Activated CD4-positive, alpha-beta T cell treated with anti-CD3 and anti-CD28 coated beads for 36 hours (primary cell): ENCODE results near the gene FKTN. TPM values are rescaled to one million over a fixed set of nuclear protein-coding genes. Genes with fewer than 3 reads are reported as not detected.
A peak's percentile ranks its signal among the peaks of the same experiment; 100 is the strongest.
"Not testable (repeated sequence)": the region's sequence is repeated elsewhere in the genome, so short reads cannot be mapped to it uniquely, and the experiment has no call there.

Experiments used
- ATAC-seq: fragments of 200-7000 bp; cut with Tn5 transposase; one replicate; pipeline ENCODE4 v1.10.0; 2021; ENCODE audit warnings: mild to moderate bottlenecking, moderate library complexity
- CTCF ChIA-PET: fragments of 350-600 bp; sonication (Branson Sonifier 250); formaldehyde crosslinking; loops from one replicate; lab custom pipeline; 2021; ENCODE audit warnings: antibody characterized with exemption; lab: Charles Lee
- POLR2A ChIA-PET: fragments of 350-600 bp; sonication (Branson Sonifier 250); formaldehyde crosslinking; loops from one replicate; lab custom pipeline; 2021; ENCODE audit warnings: antibody characterized with exemption, inconsistent platforms; lab: Charles Lee
- DNase-seq: peaks from one replicate; pipeline ENCODE4 v3.0.0-alpha.2; 2020
- H3K27ac Mint-ChIP-seq: one replicate; pipeline ENCODE4 v1.8.0; 2021; ENCODE audit warnings: mixed read lengths
- H3K27me3 Mint-ChIP-seq: one replicate; pipeline ENCODE4 v1.8.0; 2021; ENCODE audit warnings: mixed read lengths
- H3K36me3 Mint-ChIP-seq: one replicate; pipeline ENCODE4 v1.8.0; 2021; ENCODE audit warnings: low read depth, mixed read lengths
- H3K4me1 Mint-ChIP-seq: one replicate; pipeline ENCODE4 v1.8.0; 2021; ENCODE audit warnings: mixed read lengths
- H3K4me3 Mint-ChIP-seq: one replicate; pipeline ENCODE4 v1.8.0; 2021; ENCODE audit warnings: mild to moderate bottlenecking, moderate library complexity, mixed read lengths
- H3K9me3 Mint-ChIP-seq: one replicate; pipeline ENCODE4 v1.8.0; 2021; ENCODE audit warnings: low read depth, mixed read lengths
- intact Hi-C, 2 experiments: fragments of 100-400 bp; cut with DNase I in 1 of 2; cut with micrococcal nuclease in 1 of 2; formaldehyde crosslinking; loops; one replicate each; pipeline versions ENCODE4 v1.14.2 to v1.15.1; 2022 to 2024; cut with DNase I, micrococcal nuclease
- total RNA-seq, 2 experiments: library from RNA; stranded (reverse); gene quantifications; one replicate each; pipeline ENCODE4 v1.2.3, GENCODE V29; 2021

Gene FKTN
- total RNA-seq, 2 experiments from 2014 or later = 12.1 to 16.0 TPM

DNA sequence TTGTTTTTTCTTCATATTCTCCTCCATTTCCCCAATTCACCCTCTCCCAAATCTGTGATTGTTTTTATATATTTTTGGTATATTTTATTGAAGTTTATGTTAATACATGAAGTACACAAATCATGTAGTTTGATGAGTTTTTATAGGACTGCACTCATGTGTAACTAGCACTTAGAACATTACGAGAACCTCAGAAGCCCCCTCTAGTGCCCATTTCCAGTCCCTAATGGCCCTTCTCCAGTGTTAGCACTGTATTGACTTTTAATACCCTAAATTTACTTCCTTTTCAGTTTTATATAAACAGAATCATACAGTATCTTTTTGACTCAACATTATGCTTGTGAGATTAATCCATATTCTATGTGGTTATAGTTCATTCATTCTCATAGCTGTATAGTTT is 18.5 kb upstream of the FKTN start:
- Mint-ChIP-seq H3K4me1 (peaks cover 23% of the 10 kb centered on the region), H3K4me3 (no peak overlapping the region), H3K27me3 (no peaks in the 10 kb centered on the region), H3K9me3 (no peaks in the 10 kb centered on the region), H3K36me3 (peaks cover 2% of the 10 kb centered on the region), H3K27ac (no peak overlapping the region)
- ATAC-seq = no peak
- ChIA-PET POLR2A (no interaction called here), CTCF (no interaction called here)
- intact Hi-C loops = loop anchor here in 1 of 2 experiments (5.0 kb wide), 1 partner anchor 297 kb away; the partner anchor contains the start of gene SLC44A1
- no peak for DNase-seq

- ATAC-seq = peak; percentile 99
- peaks cover 2% of the 10 kb centered on the region for H3K36me3 Mint-ChIP-seq
- CTCF ChIA-PET = no interaction called here
- POLR2A ChIA-PET = no interaction called here
- no peaks in the 10 kb centered on the region for H3K27me3 Mint-ChIP-seq
- no peak overlapping the region for H3K4me3 Mint-ChIP-seq
- intact Hi-C loops = loop anchor here (1.0 to 10.0 kb wide), 4 partner anchors 14 to 95 kb away; partner anchors contain the start of genes FSD1L (in 2 of the 2) and FKTN (in 1 of the 2)
- H3K4me1 Mint-ChIP-seq = peaks cover 10% of the 10 kb centered on the region
- no peaks in the 10 kb centered on the region for H3K9me3 Mint-ChIP-seq
- H3K27ac Mint-ChIP-seq = no peak overlapping the region
- DNase-seq = no peak
These were observed 16.1 kb upstream of the FKTN start for GRCh38 chr9:105541838-105542237.

DNA sequence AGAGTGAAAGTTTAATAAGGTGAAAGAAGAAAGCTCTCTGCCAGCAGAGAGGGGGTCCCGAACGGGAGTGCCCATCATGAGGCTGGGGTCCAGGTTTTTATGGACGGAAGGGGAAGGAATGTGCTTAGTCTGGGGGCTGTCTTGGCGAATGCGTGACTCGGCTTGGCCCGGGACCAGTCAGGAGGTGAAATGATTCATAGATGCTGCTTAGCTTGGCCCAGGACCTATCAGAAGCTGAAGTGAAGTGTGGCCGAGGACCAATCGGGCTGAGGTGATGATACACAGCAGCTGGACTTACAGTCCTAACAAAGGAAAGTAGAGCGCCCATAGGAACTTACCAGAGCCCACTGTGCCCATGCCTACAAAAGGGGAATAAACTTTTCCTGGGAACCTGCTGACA is 3.9 kb upstream of the FKTN start:
- ChIA-PET CTCF (no interaction called here), POLR2A (no interaction called here)
- Mint-ChIP-seq H3K4me1 (peaks cover 10% of the 10 kb centered on the region), H3K36me3 (peaks cover 3% of the 10 kb centered on the region), H3K27me3 (no peaks in the 10 kb centered on the region), H3K4me3 (no peak overlapping the region), H3K27ac (no peak overlapping the region), H3K9me3 (no peaks in the 10 kb centered on the region)
- intact Hi-C loops = loop anchor here in 1 of 2 experiments (10.0 kb wide), 1 partner anchor 809 kb away; the partner anchor contains the start of gene NIPSNAP3A
- DNase-seq (no peak), ATAC-seq (no peak)

- no peak overlapping the region for H3K27ac Mint-ChIP-seq
- H3K4me3 Mint-ChIP-seq = no peak overlapping the region
- intact Hi-C loops = no loop called here
- DNase-seq = no peak
- H3K36me3 Mint-ChIP-seq = peaks cover 47% of the 10 kb centered on the region
- ChIA-PET CTCF (no interaction called here), POLR2A (no interaction called here)
- no peak for ATAC-seq
- peaks cover 14% of the 10 kb centered on the region for H3K9me3 Mint-ChIP-seq
- no peaks in the 10 kb centered on the region for H3K27me3 Mint-ChIP-seq
- H3K4me1 Mint-ChIP-seq = no peaks in the 10 kb centered on the region
These were observed 14.5 kb downstream of the FKTN start for GRCh38 chr9:105572455-105572854.

DNA sequence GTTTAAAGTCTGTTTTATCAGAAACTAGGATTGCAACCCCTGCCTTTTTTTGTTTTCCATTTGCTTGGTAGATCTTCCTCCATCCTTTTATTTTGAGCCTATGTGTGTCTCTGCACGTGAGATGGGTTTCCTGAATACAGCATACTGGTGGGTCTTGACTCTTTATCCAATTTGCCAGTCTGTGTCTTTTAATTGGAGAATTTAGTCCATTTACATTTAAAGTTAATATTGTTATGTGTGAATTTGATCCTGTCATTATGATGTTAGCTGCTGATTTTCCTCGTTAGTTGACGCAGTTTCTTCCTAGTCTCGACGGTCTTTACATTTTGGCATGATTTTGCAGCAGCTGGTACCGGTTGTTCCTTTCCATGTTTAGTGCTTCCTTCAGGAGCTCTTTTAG is 22.0 kb downstream of the FKTN start:
- POLR2A ChIA-PET, intact Hi-C loops: not testable (repeated sequence)

DNA sequence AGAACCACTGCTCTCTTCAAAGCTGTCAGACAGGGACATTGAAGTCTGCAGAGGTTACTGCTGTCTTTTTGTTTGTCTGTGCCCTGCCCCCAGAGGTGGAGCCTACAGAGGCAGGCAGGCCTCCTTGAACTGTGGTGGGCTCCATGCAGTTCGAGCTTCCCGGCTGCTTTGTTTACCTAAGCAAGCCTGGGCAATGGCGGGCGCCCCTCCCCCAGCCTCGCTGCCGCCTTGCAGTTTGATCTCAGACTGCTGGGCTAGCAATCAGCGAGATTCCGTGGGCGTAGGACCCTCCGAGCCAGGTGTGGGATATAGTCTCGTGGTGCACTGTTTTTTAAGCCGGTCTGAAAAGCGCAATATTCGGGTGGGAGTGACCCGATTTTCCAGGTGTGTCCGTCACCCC is 23.6 kb downstream of the FKTN start:
- H3K27me3 Mint-ChIP-seq, H3K4me1 Mint-ChIP-seq, ATAC-seq, H3K27ac Mint-ChIP-seq, POLR2A ChIA-PET, DNase-seq, H3K4me3 Mint-ChIP-seq, intact Hi-C loops, H3K9me3 Mint-ChIP-seq, CTCF ChIA-PET: not testable (repeated sequence)
- peaks cover 20% of the 10 kb centered on the region for H3K36me3 Mint-ChIP-seq

More for the DNA sequence above, 22.0 kb downstream of the FKTN start:
- H3K27ac Mint-ChIP-seq, H3K4me1 Mint-ChIP-seq, ATAC-seq, H3K4me3 Mint-ChIP-seq, DNase-seq, H3K27me3 Mint-ChIP-seq, CTCF ChIA-PET: not testable (repeated sequence)
- Mint-ChIP-seq H3K9me3 (peaks cover 13% of the 10 kb centered on the region), H3K36me3 (peaks cover 31% of the 10 kb centered on the region)

- DNase-seq = no peak
- ChIA-PET CTCF (no interaction called here), POLR2A (no interaction called here)
- intact Hi-C loops = loop anchor here in 1 of 2 experiments (10.0 kb wide), 1 partner anchor 48 kb away; no protein-coding TSS in a partner anchor
- Mint-ChIP-seq H3K4me3 (no peak overlapping the region), H3K9me3 (peaks cover 13% of the 10 kb centered on the region), H3K27me3 (no peaks in the 10 kb centered on the region), H3K36me3 (peaks cover 32% of the 10 kb centered on the region), H3K4me1 (peaks cover 2% of the 10 kb centered on the region), H3K27ac (no peak overlapping the region)
- ATAC-seq = no peak
These were observed 35.2 kb downstream of the FKTN start for GRCh38 chr9:105593145-105593544.

DNA sequence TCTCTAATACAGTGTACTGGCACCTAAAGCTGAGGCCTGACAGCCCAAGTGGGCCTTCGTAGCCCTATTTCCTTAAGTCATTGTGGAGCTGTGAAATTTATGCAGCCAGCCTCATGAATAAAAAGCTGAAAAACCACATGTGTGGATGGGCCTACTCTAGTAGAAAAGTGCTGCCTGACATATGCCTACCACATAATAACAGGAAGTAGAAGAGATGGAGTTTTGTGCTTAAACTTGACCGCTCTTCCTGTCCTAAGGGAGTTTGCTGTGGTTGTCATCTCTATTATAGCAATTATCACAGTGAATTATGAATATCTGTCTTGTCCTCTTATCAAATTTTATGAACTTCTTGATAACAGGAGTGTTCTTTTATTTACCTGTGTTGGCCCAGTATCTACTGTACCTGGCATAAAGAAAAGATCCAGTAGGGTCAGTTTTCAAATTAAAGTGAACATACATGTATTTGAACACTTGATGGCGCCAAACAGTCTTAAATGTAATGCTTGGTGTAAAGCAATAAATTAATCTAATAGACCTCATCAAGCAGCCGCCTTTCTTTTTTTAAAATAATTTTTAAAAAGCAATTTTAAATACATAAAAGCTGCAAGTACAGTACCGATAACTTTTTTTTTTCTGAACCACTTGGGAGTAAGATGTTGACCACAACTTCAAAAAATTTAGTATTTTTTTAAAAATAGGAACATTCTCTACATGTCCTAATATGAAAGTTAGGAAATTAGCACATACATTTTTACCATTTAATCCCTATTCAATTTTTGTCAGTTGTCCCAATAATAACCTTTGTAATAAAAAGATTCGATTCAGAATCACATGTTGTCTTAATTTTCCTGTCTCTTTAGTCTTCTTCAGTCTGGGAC is 51.0 kb downstream of the FKTN start:
- Mint-ChIP-seq H3K36me3 (peaks cover 18% of the 10 kb centered on the region), H3K27ac (no peak overlapping the region), H3K4me1 (no peaks in the 10 kb centered on the region), H3K27me3 (no peaks in the 10 kb centered on the region), H3K4me3 (no peak overlapping the region), H3K9me3 (no peaks in the 10 kb centered on the region)
- intact Hi-C loops = loop anchor here (1.0 to 5.0 kb wide), 4 partner anchors 109 to 273 kb away; no protein-coding TSS in a partner anchor
- POLR2A ChIA-PET = no interaction called here
- no peak for DNase-seq
- peak; percentile 51 for ATAC-seq
- CTCF ChIA-PET = interaction anchor here (0.9 to 1.7 kb wide), 7 partner anchors 13 to 748 kb away, joined by 3 to 10 read pairs (median 5); no protein-coding TSS in a partner anchor

DNA sequence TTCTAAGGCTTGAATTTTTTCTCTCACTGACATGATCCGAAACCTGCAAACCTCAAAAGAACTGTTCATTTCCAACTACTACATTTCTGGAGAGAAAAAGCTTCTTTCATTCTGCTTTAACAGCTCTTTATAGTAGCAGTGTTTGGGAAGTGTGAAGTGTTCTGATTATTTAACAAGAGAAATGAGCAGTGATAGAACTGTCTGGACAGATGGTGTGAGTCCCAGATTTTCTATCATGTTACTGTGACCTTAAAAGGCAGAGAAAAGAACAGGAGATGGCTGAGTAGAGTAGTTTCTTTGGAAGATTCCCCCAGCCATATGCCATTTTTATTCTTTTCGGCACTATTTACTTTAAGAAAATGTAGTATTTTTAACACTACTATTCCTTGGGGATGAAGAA is 63.1 kb downstream of the FKTN start:
- DNase-seq (no peak), ATAC-seq (no peak)
- H3K4me3 Mint-ChIP-seq = no peak overlapping the region
- no peaks in the 10 kb centered on the region for H3K27me3 Mint-ChIP-seq
- no peak overlapping the region for H3K27ac Mint-ChIP-seq
- no peaks in the 10 kb centered on the region for H3K4me1 Mint-ChIP-seq
- H3K36me3 Mint-ChIP-seq = peaks cover 1% of the 10 kb centered on the region
- intact Hi-C loops = no loop called here
- POLR2A ChIA-PET = no interaction called here
- CTCF ChIA-PET = interaction anchor here (0.6 kb wide), 1 partner anchor 208 kb away, joined by 3 read pairs; no protein-coding TSS in a partner anchor
- no peaks in the 10 kb centered on the region for H3K9me3 Mint-ChIP-seq

DNA sequence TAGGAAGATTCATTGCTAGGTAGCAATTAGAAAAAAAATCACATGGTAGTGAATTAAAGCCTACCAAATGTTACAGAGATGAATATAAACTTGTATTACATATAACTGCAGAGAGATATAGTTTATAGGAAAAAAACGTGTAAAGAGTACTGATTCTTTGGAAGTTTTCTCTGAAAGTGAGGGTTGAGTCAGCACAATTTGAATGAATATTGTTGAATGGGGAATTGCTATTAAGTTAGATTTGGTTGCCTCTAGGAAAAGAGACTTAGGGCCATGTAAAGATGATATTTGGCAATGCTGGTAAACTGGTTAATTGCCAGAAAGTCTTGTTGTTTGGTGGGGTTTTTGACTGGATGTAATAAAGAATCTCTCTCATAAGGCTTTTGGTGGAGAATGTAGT is 67.2 kb downstream of the FKTN start:
- POLR2A ChIA-PET = no interaction called here
- Mint-ChIP-seq H3K36me3 (peaks cover 22% of the 10 kb centered on the region), H3K27ac (no peak overlapping the region), H3K4me3 (no peak overlapping the region), H3K9me3 (peaks cover 3% of the 10 kb centered on the region), H3K4me1 (no peaks in the 10 kb centered on the region), H3K27me3 (no peaks in the 10 kb centered on the region)
- CTCF ChIA-PET = no interaction called here
- ATAC-seq = no peak
- no peak for DNase-seq
- intact Hi-C loops = no loop called here

DNA sequence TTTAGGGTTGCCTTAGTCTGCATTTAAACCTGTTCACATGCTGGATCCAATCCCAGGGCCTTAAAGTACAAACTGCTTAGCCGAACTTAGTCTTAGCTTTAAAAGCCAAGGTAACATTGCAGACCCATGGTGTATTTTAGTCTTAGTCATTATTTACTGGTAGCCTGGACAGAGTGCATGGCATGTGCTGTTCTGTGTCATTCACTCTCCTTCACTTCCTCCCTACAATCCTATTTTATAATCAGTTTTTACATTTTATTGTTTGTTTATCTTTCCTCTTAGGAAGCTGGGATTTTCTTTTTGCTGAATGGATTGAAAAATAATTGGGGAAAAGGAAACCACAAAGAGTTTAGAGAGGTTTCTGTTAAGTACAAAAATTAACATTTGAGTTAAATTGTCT is 74.9 kb downstream of the FKTN start:
- Mint-ChIP-seq H3K36me3 (peaks cover 30% of the 10 kb centered on the region), H3K27ac (no peak overlapping the region), H3K4me1 (no peaks in the 10 kb centered on the region), H3K9me3 (peaks cover 3% of the 10 kb centered on the region), H3K27me3 (no peaks in the 10 kb centered on the region), H3K4me3 (no peak overlapping the region)
- ChIA-PET CTCF (interaction anchor here (0.6 kb wide), 1 partner anchor 33 kb away, joined by 4 read pairs; no protein-coding TSS in a partner anchor), POLR2A (no interaction called here)
- intact Hi-C loops = no loop called here
- DNase-seq (no peak), ATAC-seq (no peak)

DNA sequence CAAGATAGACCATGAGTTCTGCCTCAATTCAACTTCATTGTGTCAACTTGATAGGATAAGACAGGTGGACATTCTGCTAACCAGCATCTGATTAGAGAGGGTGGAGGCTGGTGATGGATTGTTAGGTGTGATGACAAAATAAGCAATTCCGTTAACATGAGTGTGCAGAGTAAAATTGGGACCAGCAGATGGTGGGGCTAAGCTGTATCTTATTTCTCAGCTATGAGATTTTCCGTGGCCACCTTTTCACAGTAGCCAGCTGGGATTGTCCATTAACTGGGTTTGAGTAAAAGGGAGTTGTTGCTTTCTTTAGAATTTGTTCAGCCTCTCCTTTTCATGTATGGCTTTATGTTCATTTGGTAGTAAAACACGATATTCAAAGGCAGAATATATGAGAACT is 75.5 kb downstream of the FKTN start:
- CTCF ChIA-PET = interaction anchor here (0.6 kb wide), 1 partner anchor 32 kb away, joined by 4 read pairs; no protein-coding TSS in a partner anchor

More for the DNA sequence above, 75.5 kb downstream of the FKTN start:
- no peaks in the 10 kb centered on the region for H3K4me1 Mint-ChIP-seq
- POLR2A ChIA-PET = no interaction called here
- H3K27ac Mint-ChIP-seq = no peak overlapping the region
- DNase-seq (no peak), ATAC-seq (no peak)
- H3K4me3 Mint-ChIP-seq = no peak overlapping the region
- no peaks in the 10 kb centered on the region for H3K27me3 Mint-ChIP-seq
- H3K9me3 Mint-ChIP-seq = peaks cover 3% of the 10 kb centered on the region
- H3K36me3 Mint-ChIP-seq = peaks cover 29% of the 10 kb centered on the region
- intact Hi-C loops = no loop called here
